Pancreas (tissue), 10 donors: ENCODE measurements around the gene DYNC2H1. TPM values are rescaled to one million over a fixed set of nuclear protein-coding genes. Genes with fewer than 3 reads are reported as not detected.

Experiments
- ATAC-seq, 4 donors: fragments of 200-7000 bp; cut with Tn5 transposase; one replicate each; pipeline versions ENCODE4 v1.8.0 to v1.9.1; 2020; ENCODE audit warnings: mild to moderate bottlenecking in 4 of 4, moderate library complexity in 4 of 4
- DNase-seq, 6 donors: peaks; one replicate each; pipeline ENCODE4 v3.0.0-alpha.2; 2020
- FAIRE-seq: peaks from 2 replicates; lab custom pipeline; 2012; peaks lifted over from hg19 to GRCh38; lab: Jason Lieb, UNC
- H3K27ac ChIP-seq, 4 donors: fragments of 200-600 bp; sonication (generic); 1 replicate in 3 of 4; 2 replicates in 1 of 4; pipeline versions ENCODE4 v1.5.0 to v1.8.0; 2020
- H3K27me3 ChIP-seq, 4 donors: fragments of 200-600 bp; one replicate each; pipeline ENCODE4 v1.8.0; 2021
- H3K36me3 ChIP-seq, 3 donors: fragments of 200-600 bp; sonication (generic) in 1 of 3; one replicate each; pipeline versions ENCODE4 v1.5.0 to v1.8.0; 2020 to 2021
- H3K4me1 ChIP-seq, 3 donors: fragments of 200-600 bp; one replicate each; pipeline ENCODE4 v1.8.0; 2021
- H3K4me3 ChIP-seq, 4 donors: fragments of 200-600 bp; sonication (generic) in 2 of 4; one replicate each; pipeline versions ENCODE4 v1.5.0 to v1.8.0; 2020 to 2021
- H3K9me3 ChIP-seq, 4 donors: fragments of 200-600 bp; one replicate each; pipeline ENCODE4 v1.8.0; 2021
- WGBS, 2 donors: extraction: QIAGEN DNeasy Blood & Tissue Kit; methylation state at CpG; one replicate each; pipeline ENCODE4 v1.1.7; 2013; 5-methylcytosine and 5-hydroxymethylcytosine counted together
- intact Hi-C, 3 donors: fragments of 100-400 bp; cut with DNase I; formaldehyde crosslinking; loops; one replicate each; pipeline versions ENCODE4 v1.11.1 to v1.14.2; 2022
- polyA plus RNA-seq, 2 donors: library from polyadenylated mRNA; stranded (reverse); fragments of 200-250 nt; gene quantifications; one replicate each; pipeline ENCODE4 v1.2.3, GENCODE V29; 2013
- total RNA-seq, 6 donors: library from RNA; stranded (reverse); fragmentation: NEBNext Ultra II Directional in 4 of 6; extraction: Animal tissue kit (Norgen Biotek cat#: 25700) in 4 of 6; gene quantifications; one replicate each; pipeline versions ENCODE4 v1.2.1 to v1.2.4, GENCODE V29; 2021 to 2023
- TF ChIP-seq, protein P1 (sequence below), 4 donors: fragments of 200-600 bp; sonication (generic) in 3 of 4; IDR thresholded peaks; one replicate each; pipeline versions ENCODE4 v1.5.0 to v1.8.0; 2021; ENCODE audit warnings: antibody characterized with exemption in 4 of 4
- donor health status: healthy with polysubstance abuse.
- donor health status: DM: no; HTN: no; CAD: no; lungs with moderate emphysema.
- donor health status: DM: no; HTN: no; CAD: no.
- donor health status: control.
- donor health status: control.
- donor health status: Bipolar disorder and iron deficiency.
- donor health status: DM: yes; HTN: yes; CAD: no.
- donor health status: DM: no; HTN: no; CAD: no.
- donor health status: DM: no; HTN: no; CAD: no.
- donor health status: DM: yes; HTN: yes; CAD: no.

DYNC2H1 gene
- total and polyA plus RNA-seq, 8 donors = 6.6 to 15.2 (median 8.4) TPM

GRCh38 chr11:103398829-103399228, 289.6 kb downstream of the DYNC2H1 start:
- intact Hi-C loops = no loop called here
- no peak overlapping the region for H3K4me3 ChIP-seq
- no peaks in the 10 kb centered on the region for H3K27me3 ChIP-seq
- whole genome bisulfite sequencing, 2 donors = 75 to 80% methylated on average over 6 of the region's 6 CpGs
- H3K27ac ChIP-seq = no peak overlapping the region
- no peaks in the 10 kb centered on the region for H3K4me1 ChIP-seq
- DNase-seq = no peak
- no peaks in the 10 kb centered on the region for H3K36me3 ChIP-seq
- TF ChIP-seq, protein P1, sequence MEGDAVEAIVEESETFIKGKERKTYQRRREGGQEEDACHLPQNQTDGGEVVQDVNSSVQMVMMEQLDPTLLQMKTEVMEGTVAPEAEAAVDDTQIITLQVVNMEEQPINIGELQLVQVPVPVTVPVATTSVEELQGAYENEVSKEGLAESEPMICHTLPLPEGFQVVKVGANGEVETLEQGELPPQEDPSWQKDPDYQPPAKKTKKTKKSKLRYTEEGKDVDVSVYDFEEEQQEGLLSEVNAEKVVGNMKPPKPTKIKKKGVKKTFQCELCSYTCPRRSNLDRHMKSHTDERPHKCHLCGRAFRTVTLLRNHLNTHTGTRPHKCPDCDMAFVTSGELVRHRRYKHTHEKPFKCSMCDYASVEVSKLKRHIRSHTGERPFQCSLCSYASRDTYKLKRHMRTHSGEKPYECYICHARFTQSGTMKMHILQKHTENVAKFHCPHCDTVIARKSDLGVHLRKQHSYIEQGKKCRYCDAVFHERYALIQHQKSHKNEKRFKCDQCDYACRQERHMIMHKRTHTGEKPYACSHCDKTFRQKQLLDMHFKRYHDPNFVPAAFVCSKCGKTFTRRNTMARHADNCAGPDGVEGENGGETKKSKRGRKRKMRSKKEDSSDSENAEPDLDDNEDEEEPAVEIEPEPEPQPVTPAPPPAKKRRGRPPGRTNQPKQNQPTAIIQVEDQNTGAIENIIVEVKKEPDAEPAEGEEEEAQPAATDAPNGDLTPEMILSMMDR (IDR thresholded peaks at IDR 0.05) = no peak
- H3K9me3 ChIP-seq = no peaks in the 10 kb centered on the region
- no peak for FAIRE-seq
- ATAC-seq = no peak

DNA sequence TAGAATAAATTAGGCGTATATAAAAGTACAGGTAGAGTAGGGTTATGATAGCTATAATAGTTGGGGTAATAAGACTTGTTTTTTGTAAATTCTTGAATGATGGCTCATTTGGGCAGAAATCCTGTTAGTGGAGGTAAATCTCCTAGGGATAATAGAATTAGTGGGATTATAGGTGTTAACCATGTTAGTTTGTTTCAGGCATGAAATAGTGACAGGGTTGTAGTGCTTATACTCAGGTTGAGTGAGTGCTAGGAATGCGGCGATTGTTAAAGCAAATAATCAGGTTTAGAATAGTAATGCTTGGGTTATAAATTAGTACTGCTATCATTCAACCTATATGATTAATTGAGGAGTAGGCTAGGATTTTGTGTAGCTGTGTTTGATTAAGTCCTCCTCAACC, 297.1 kb downstream of the DYNC2H1 start:
- FAIRE-seq = no peak
- no peak for ATAC-seq
- no peaks in the 10 kb centered on the region for H3K4me1 ChIP-seq
- H3K27me3 ChIP-seq = no peaks in the 10 kb centered on the region
- TF ChIP-seq, protein P1 (IDR thresholded peaks at IDR 0.05) = no peak
- H3K36me3 ChIP-seq = no peaks in the 10 kb centered on the region
- DNase-seq = no peak
- no peak overlapping the region for H3K27ac ChIP-seq
- intact Hi-C loops = no loop called here
- H3K4me3 ChIP-seq = no peak overlapping the region
- no peaks in the 10 kb centered on the region for H3K9me3 ChIP-seq
- 90 to 96% methylated on average over 3 of the region's 3 CpGs for WGBS, 2 donors

DNA sequence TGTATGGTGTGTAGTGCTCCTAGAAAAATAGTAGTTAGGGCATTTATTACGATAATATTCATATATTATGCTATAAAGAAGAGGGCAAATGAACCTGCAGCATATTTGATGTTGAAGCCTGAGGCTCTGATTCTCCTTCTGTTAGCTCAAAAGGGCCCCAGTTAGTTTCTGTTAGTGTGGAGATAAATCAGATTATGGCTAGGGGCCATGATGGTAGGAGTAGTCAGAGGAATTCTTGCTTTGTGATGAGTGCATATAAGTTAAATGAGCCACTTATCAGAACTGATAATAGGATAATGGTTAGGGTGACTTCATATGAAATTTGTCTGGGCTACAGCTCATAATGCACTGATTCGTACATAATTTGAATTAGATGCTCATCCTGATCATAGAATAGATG, 298.4 kb downstream of the DYNC2H1 start:
- H3K36me3 ChIP-seq = no peaks in the 10 kb centered on the region
- ATAC-seq (no peak), DNase-seq (no peak), FAIRE-seq (no peak)
- H3K27me3 ChIP-seq = no peaks in the 10 kb centered on the region
- TF ChIP-seq, protein P1 (IDR thresholded peaks at IDR 0.05) = no peak
- no peaks in the 10 kb centered on the region for H3K9me3 ChIP-seq
- WGBS, 2 donors = 85 to 90% methylated on average over 2 of the region's 2 CpGs
- intact Hi-C loops = no loop called here
- H3K4me1 ChIP-seq = no peaks in the 10 kb centered on the region
- no peak overlapping the region for H3K27ac ChIP-seq
- no peak overlapping the region for H3K4me3 ChIP-seq

- Histone ChIP-seq H3K9me3 (no peaks in the 10 kb centered on the region), H3K27ac (no peak overlapping the region), H3K4me1 (no peaks in the 10 kb centered on the region), H3K36me3 (no peaks in the 10 kb centered on the region), H3K27me3 (no peaks in the 10 kb centered on the region), H3K4me3 (no peak overlapping the region)
- intact Hi-C loops = no loop called here
- DNase-seq (no peak), ATAC-seq (no peak), FAIRE-seq (no peak)
- TF ChIP-seq, protein P1 (IDR thresholded peaks at IDR 0.05) = no peak
- WGBS, 2 donors = 67 to 76% methylated on average over 1 of the region's 1 CpG
Observed at GRCh38 chr11:103413266-103413888, 304.2 kb downstream of the DYNC2H1 start.

- H3K27me3 ChIP-seq = no peaks in the 10 kb centered on the region
- H3K36me3 ChIP-seq = no peaks in the 10 kb centered on the region
- ATAC-seq (no peak), DNase-seq (no peak), FAIRE-seq (no peak)
- TF ChIP-seq, protein P1 (IDR thresholded peaks at IDR 0.05) = no peak
- no peak overlapping the region for H3K27ac ChIP-seq
- H3K4me1 ChIP-seq = no peaks in the 10 kb centered on the region
- intact Hi-C loops = no loop called here
- H3K9me3 ChIP-seq = no peaks in the 10 kb centered on the region
- H3K4me3 ChIP-seq = no peak overlapping the region
Observed at GRCh38 chr11:103418014-103418413, 308.8 kb downstream of the DYNC2H1 start.
